HFFc6 (cell line): ENCODE results near the gene NTNG1. TPM values are rescaled to one million over a fixed set of nuclear protein-coding genes. Genes with fewer than 3 reads are reported as not detected.

Source experiments
- DNase-seq: peaks from one replicate; pipeline ENCODE4 v3.0.0-alpha.2; 2018
- H3K27ac Mint-ChIP-seq: 2 replicates; pipeline ENCODE4 v1.8.0; 2020; ENCODE audit warnings: mild to moderate bottlenecking, mixed read lengths
- H3K27me3 Mint-ChIP-seq: 2 replicates; pipeline ENCODE4 v1.8.0; 2021; ENCODE audit warnings: mild to moderate bottlenecking, moderate library complexity, mixed read lengths; ENCODE audit not compliant: insufficient read depth
- H3K36me3 Mint-ChIP-seq: 2 replicates; pipeline ENCODE4 v1.8.0; 2021; ENCODE audit warnings: low read depth, mixed read lengths
- H3K4me1 Mint-ChIP-seq: 2 replicates; pipeline ENCODE4 v1.8.0; 2020; ENCODE audit warnings: low read depth, mixed read lengths
- H3K4me3 Mint-ChIP-seq: 2 replicates; pipeline ENCODE4 v1.8.0; 2020; ENCODE audit warnings: mild to moderate bottlenecking, moderate library complexity, mixed read lengths
- H3K9me3 Mint-ChIP-seq: 2 replicates; pipeline ENCODE4 v1.8.0; 2020; ENCODE audit warnings: mild to moderate bottlenecking, mixed read lengths
- CTCF ChIP-seq: fragments of 200-600 bp; sonication (generic); IDR thresholded peaks from 2 replicates; pipeline ENCODE4 v1.5.0; 2021; ENCODE audit warnings: antibody characterized with exemption, mild to moderate bottlenecking
- total RNA-seq, 6 experiments: library from RNA; stranded (reverse); fragmentation: NEBNext Ultra II Directional; extraction: Animal tissue kit (Norgen Biotek cat#: 25700); gene quantifications; 2 replicates in 1 of 6; 3 replicates in 5 of 6; pipeline ENCODE4 v1.2.3, GENCODE V29; 2021

NTNG1 gene
- total RNA-seq, 6 experiments from 2014 or later = 1.3 to 8.0 (median 2.2) TPM

DNA sequence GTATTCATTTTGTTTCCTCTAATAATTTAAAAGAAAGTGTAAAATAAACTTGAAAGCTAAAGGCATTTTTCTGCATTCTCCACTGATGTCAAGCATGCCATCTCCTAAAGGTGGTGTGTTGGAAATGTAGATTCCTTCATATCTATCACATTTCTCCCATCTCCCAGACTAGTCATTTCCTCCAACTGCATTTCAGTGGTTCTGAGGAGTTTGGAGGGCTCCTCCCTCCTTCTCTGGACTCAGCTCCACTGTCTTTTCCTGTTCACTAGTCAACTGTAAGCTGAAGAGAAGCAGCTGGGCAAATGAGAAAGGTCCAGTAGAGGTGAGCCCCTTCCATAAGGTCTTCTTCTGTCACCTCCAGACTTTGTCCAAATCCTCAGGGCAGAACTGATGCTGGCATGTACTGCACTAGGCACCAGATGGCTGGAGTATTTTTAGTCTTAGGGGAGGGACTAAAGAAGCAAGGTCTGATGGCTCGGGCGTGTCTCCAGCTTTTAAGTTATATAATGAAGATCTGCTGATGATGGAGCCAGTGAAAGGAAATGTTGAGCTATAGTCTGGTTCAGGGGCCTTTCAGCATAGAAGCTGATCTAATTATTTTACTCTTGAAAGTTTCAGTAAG, 186.1 kb downstream of the NTNG1 start:
- DNase-seq = no peak
- Mint-ChIP-seq H3K4me1 (no peaks in the 10 kb centered on the region; the same call in 1 of the 2 replicates), H3K27me3 (no peaks in the 10 kb centered on the region), H3K27ac (no peak overlapping the region), H3K9me3 (peaks cover 4% of the 10 kb centered on the region), H3K4me3 (no peak overlapping the region), H3K36me3 (no peaks in the 10 kb centered on the region)
- no peak for TF ChIP-seq CTCF

GRCh38 chr1:107327446-107327845, 186.6 kb downstream of the NTNG1 start:
- H3K4me1 Mint-ChIP-seq = no peaks in the 10 kb centered on the region; the same call in 1 of the 2 replicates
- no peak overlapping the region for H3K27ac Mint-ChIP-seq
- H3K9me3 Mint-ChIP-seq = peaks cover 4% of the 10 kb centered on the region
- TF ChIP-seq CTCF = no peak
- no peaks in the 10 kb centered on the region for H3K27me3 Mint-ChIP-seq
- no peak for DNase-seq
- H3K4me3 Mint-ChIP-seq = no peak overlapping the region
- H3K36me3 Mint-ChIP-seq = no peaks in the 10 kb centered on the region

DNA sequence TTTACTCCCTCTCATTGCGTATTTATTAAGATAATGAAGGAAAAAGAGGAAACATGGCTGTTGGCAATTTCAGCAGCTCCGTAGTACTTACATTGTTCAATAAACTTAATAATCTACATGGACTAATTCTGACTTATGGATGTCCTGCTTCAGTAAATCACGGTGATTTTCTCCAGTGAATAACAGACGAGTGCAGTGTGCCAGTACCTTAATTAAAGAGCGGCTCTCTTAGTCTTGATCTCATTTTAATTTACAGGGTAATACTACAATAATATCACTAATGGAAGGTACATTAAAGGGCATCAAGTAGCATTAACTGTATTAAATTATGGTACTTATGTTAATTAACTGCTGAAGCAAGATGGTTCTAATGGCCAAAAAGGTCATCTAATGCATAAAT, 187.2 kb downstream of the NTNG1 start:
- Mint-ChIP-seq H3K4me1 (no peaks in the 10 kb centered on the region; the same call in 1 of the 2 replicates), H3K27ac (no peak overlapping the region), H3K36me3 (no peaks in the 10 kb centered on the region), H3K27me3 (no peaks in the 10 kb centered on the region), H3K4me3 (no peak overlapping the region), H3K9me3 (peaks cover 4% of the 10 kb centered on the region)
- no peak for TF ChIP-seq CTCF
- no peak for DNase-seq

DNA sequence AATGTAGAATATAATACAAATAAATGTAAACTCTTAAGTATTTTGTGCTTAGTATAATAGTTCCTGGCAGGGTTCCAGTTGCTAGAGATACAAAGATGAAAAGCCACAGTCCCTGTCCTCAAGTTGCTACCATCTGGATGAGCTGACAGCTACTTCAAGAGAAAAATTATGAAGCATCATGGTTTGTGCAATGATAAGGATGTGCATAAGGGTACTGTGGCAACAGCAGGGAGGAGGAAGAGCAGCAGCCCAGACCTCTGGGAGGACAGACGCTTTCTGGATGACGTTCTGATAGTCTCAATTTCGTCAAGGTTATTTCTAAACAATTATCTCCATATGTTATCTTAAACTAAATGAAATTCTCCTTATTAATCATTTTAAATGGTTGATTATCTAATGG, 198.9 kb downstream of the NTNG1 start:
- no peak for TF ChIP-seq CTCF
- peaks cover 25% of the 10 kb centered on the region; the same call in 1 of the 2 replicates for H3K9me3 Mint-ChIP-seq
- H3K27ac Mint-ChIP-seq = no peak overlapping the region
- H3K27me3 Mint-ChIP-seq = no peaks in the 10 kb centered on the region
- no peak for DNase-seq
- no peak overlapping the region for H3K4me3 Mint-ChIP-seq
- H3K4me1 Mint-ChIP-seq = no peaks in the 10 kb centered on the region
- H3K36me3 Mint-ChIP-seq = no peaks in the 10 kb centered on the region

DNA sequence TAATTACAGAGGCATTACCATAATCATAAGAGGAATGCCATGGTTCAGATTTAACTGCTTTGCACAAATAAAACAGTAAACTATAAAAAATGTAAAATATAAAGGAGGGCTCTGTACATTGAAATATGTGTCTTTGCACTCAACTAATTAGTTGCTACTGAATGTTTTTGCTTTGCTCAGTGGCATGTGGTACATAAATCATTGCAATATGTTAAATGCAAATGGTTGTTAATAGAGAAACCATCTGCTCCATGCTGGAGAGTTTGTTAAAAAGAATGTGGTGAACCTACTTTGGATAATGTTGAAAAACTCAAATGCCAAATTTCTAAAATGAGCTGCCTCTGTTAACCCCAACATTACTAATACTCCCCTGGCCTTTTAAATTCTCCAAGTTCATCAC, 201.5 kb downstream of the NTNG1 start:
- Mint-ChIP-seq H3K36me3 (no peaks in the 10 kb centered on the region), H3K9me3 (peaks cover 24% of the 10 kb centered on the region), H3K27me3 (no peaks in the 10 kb centered on the region), H3K27ac (no peak overlapping the region), H3K4me1 (no peaks in the 10 kb centered on the region), H3K4me3 (no peak overlapping the region)
- DNase-seq = no peak
- no peak for TF ChIP-seq CTCF

GRCh38 chr1:107342768-107343167, 201.9 kb downstream of the NTNG1 start:
- H3K4me3 Mint-ChIP-seq = no peak overlapping the region
- H3K27me3 Mint-ChIP-seq = no peaks in the 10 kb centered on the region
- H3K9me3 Mint-ChIP-seq = peaks cover 28% of the 10 kb centered on the region
- H3K4me1 Mint-ChIP-seq = no peaks in the 10 kb centered on the region
- TF ChIP-seq CTCF = no peak
- H3K27ac Mint-ChIP-seq = no peak overlapping the region
- H3K36me3 Mint-ChIP-seq = no peaks in the 10 kb centered on the region
- no peak for DNase-seq
